8988T (cell line): Measurements from ENCODE around the gene LINC01488.

Experiments used
- DNase-seq: peaks from one replicate; pipeline ENCODE4 v3.0.0; 2011

LINC01488 gene

DNA sequence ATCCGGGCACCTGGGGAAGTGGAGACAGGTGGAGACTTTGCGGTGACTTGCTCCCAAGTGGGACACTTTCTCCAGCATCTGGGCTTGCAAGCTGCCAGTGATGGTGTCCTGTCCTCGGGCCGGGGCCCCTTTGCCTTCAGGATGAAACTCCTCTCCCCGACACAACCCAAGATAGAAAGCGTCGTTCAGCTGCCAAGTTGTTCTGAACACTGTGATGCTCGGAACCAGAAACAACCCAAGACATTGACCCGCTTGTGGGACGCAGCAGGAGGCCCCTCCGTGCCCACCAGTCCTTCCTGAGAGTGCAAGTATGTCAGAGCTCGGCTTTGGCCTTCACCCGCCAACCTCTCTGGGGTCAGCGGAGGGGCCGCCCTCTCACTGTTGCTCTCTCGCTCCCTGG, 31.3 kb downstream of the LINC01488 start:
- no peak for DNase-seq

DNA sequence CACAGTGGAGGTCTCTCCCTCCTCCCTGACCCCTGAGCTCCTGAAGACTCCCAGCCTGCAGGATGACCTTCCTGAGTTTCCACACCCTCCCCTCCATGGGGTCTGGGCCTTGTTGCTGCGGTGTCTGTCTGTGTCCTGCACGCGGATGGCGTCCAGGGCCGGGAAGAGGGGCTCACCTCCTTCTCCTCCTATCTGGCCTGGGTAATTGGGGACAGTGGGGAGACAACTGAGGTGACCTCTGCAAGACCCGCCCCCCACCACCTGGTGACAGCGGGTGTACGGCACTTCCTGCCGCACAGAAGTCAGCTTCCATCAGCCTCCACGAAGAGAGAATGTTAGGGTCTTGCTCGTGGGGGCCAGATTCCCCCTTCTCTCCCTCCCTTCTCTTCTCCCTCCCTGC, 31.7 kb downstream of the LINC01488 start:
- no peak for DNase-seq

DNA sequence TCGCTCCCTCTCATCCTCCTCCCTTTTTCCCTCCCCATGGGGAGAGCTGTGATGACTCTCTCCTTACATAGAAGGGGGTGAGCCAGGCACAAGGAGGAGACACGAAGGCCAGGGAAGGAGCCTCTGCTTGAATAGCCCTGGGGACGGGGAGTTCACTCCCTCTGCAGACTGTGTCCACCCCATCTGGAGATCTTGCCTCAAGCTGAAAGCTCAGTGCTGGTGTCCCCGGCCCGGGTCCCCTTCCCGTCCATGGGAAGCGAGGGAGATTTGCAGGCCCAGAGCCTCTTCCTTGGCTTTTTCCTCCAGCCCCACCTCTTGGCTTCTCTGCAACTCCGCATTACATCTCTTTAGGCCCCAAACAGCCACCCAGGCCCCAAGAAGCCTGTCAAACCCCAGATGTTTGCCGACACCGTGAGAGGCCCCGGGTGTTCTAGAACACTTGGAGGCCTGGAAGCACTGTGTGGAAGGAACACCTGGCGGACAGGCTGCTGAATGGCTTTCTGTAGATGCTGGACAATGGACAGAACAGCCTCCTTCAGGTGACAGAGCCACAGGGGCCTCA, 32.3 kb downstream of the LINC01488 start:
- DNase-seq = no peak

DNA sequence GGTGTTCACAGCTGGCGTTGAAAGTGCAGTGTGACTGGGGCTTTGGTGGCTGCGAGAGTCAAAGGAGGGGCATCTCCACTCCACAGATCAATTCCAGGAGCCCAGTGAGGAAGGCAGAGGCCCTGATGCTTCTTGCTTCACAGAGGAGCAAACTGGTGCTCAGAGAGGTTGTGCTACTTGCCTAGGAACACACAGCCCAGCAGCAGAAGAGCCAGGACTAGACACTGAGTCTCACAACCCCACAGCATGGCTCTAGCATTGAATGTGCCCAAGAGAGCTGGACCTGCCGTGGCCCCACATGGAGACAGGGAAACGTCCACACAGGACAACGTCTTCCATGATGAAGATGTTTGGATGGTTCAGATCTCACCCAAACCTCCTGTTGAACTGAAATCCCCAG, 33.3 kb downstream of the LINC01488 start:
- DNase-seq = no peak

DNA sequence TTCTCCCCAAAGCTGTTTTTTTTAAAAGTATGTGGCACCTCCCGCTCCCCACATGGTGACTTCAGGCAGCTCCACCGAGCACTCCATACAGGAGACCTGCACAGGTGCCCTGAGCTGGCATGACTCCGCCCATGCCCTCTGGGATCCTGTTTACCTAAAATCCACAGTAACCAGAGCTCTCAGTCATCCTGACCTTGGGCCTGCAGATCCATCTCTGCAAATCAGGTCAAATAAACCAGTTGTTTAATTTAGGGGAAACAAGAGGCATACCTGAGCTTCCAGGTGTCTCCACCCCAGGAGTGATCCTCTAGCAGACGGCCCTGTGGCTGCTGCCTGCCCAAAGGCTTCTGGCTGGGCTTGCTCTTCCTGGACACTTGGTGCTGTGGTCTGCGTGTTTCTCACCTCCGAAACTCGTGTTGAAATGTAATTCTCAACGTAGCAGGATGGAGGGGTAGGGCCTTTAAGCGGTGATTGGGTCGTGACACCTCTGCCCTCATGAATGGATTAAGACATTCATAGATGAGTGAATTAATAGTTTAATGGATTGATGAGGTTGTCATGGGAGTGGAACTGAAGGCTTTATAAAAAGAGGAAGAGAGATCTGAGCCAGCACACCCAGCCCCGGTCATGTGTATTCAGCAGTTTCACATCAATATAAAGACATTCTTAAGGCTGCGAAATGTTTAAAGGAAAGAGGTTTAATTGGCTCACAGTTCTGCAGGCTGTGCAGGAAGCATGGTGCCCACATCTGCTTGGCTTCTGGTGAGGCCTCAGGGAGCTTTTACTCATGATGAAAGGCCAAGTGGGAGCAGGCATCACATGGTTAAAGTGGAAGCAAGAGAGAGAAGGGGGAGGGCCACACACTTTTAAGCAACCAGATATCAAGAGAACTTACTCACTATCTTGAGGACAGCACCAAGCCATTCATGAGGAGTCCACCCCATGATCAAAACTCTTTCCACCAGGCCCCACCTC, 34.1 kb downstream of the LINC01488 start:
- no peak for DNase-seq

DNA sequence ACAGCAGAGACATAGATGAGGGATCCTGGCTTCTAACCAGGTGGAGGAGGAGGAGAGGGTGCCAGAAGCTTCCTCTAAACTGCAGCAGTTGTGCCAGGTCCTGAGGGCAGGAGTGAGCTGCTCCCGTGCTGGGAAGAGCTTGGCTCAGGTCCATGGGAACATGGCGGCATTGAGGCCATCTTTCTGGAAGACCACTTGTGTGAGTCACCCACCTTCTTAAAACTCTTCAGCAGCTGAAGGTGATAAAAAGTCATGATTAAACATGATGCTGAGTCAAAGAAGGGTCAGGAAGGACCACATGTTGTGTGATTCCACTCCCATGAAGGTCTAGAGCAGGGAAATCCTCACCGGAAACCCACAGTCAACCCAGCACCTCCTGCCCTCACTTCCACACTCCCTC, 35.1 kb downstream of the LINC01488 start:
- DNase-seq = no peak

DNA sequence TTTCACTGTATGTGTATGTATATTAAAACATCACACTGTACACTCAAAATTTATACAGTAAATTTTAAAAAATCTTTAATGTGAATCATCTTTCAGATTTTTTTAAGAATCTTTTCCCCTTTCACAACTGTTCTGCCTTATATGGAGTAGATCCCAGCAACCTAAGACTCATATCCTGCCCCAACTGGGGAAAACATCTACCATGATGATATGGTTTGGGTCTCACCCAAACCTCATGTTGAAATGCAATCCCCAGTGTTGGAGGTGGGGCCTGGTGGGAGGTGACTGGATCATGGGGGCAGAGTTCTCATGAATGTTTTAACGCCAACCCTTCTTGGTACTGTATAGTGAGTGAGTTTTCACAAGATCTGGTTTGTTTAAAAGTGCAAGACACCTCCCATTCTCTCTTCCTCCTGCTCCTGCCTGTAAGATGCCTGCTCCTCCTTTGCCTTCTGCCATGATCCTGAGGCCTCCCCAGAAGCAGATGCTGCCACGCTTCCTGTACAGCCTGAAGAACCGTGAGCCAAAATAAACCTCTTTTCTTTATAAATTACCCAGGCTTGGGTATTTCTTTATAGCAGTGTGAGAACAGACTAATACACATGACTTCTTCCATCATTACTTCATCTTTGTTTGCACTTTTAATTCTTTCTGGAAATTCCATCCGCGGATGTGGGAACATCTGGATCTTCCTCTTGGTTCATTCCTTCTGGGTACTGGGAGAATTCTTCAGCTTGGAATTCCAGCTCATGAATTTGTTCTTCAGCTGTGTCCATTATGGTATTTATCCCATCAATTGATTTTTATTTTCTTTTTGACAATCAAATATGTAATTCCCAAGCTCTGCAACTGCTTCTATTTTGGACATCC, 36.9 kb downstream of the LINC01488 start:
- DNase-seq = no peak

DNA sequence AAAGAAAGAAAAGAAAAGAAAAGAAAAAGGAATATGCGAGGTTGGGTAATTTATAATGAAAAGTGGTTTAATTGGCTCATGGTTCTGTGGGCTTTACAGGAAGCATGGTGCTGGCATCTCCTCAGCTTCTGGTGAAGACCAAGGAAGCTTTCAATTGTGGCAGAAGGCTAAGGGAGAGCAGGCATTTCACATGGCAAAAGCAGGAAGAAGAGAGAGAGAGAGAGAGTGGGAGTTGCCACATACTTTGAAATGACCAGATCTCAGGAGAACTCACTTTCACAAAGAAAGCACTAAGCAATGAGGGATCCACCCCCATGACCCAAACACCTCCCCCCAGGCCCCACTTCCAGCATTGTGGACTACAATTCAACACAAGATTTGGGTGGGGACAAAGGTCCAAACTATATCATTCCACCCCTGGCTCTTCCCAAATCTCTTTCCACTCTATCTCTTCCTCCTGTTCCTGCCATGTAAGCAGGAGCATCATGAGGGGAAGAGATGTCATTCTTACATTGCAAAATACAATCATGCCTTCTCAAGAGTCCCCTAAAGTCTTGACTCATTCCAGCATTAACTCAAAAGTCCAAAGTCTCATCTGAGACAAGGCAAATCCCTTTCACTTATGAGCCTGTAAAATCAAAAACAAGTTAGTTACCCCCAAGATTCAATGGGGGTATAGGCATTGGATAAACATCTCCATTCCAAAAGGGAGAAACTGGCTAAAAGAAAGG, 38.9 kb downstream of the LINC01488 start:
- no peak for DNase-seq

DNA sequence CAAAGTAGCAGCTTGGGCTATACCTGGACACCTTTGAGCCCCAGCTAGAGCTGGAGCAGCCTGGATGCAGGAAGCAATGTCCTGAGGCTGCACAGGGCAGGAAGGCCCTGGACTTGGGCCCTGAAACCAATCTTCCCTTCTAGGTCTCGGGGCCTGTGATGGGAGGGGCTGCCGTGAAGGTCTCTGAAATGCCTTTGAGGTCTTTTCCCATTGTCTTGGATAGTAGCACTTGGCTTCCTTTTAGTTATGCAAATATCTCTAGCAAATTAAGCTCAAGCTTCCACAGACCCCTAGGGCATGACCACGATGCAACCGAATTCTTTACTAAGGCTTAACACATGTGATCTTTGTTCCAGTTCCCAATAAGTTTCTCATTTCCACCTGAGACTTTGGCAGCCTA, 40.0 kb downstream of the LINC01488 start:
- DNase-seq = no peak

DNA sequence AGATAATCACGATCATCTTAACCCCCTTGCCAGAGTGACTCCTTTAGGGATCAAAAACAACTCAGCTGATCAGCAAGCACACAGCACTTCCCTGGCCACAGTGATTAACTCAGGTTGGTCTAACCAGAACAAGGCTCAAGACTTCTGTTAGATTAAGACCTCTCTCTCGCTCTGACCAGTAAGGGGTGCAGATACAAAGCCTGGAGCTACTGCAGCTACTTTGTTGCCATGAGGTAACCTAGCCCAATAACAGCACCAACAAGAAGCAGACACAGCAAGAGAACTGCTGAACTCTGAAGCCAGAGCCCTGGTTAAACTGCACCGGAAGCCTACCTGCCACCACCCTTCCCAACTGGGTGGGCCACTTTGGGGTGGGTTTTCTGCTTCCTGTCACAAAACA, 42.0 kb downstream of the LINC01488 start:
- no peak for DNase-seq

DNA sequence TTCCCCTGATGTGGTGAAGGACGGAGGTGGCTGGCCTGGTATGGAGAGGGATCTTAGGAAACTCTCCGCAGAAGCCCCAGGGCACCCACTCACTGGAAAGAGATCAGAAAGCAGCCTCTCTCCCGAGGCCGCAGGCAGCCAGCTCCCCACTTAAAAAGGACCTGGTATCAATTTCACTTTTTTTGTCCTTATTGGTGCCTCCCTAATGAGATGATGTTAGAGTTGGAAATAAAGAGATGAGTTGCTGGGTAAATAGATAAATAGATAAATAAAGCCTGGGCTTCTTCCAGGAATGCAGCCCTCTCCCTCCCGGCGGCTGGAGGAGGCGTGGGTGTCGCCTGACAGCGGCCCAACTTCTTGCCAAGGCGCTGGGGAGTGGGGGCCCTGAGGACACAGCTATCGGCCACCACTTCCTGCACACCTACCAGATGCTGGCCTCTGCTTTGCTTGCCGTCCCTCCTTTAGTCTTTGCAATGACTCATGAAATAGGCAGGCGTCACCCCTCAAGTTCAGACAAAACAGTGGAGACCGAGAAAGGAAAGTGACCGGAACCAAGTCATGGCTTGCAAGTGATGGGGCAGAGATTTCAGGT, 42.9 kb downstream of the LINC01488 start:
- DNase-seq = no peak

DNA sequence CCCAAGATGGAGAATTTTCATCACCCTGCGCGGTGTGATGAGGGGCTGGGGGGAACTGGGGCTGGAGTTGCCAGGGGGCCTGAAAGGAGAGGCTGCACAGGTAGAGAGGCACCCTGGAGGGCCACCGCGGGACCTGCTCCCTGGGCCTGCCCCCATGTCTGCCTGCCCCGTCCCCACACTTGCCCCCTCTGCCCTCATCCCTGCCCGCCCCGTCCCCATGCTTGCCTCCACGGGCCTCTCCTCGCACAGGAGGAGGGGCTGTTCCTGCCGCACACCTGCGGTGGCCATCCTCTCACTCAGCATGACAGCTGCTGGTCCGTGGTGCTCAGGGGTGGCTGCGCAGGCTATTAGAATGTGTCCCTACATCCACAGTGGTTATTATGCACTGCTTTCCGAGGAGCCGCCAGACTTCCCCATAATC, 43.5 kb downstream of the LINC01488 start:
- DNase-seq = no peak

DNA sequence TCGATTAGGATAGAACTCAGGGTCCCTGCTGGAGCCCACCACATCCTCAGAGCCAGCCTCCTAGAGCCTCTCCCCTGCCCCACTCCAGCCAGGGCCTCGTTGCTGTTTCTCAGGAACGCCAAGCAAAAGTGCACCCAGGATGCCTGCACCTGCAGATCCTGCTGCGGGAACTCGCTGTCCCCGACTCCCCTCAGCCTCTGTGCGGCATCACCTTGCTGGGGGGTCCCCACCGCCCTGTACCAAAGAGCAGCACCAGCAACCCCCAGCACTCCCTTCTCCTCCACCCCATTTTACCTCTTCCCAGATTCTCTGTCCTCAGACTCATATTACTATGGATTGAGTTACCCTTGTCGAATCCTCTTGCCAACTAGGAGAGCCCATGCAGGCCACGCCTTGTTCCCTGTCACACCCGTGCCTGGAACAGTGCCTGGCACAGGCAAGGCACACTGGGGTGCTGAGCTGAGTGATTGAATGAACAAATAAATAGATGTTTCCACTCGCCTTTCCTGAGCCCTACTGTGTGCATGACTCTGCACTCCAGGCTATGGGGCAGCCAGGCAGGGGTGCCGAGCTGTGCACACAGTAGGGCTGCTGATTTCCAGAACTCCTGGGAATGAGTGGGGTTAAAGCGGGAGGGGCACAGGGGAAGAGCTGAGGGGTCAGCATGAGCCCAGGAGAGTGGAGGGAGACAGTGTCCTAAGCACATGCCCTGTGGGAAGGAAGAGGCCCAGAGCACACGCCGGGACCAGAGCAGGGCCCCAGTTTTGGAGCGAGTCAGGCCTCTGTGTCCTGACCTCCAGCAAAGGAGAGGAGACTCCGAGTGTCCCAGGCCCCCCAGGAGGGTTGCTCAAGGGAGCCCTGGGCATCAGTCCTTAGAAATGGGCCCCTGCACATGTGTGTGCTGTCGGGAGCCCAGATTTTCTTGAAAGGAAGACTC, 44.3 kb downstream of the LINC01488 start:
- DNase-seq = no peak

DNA sequence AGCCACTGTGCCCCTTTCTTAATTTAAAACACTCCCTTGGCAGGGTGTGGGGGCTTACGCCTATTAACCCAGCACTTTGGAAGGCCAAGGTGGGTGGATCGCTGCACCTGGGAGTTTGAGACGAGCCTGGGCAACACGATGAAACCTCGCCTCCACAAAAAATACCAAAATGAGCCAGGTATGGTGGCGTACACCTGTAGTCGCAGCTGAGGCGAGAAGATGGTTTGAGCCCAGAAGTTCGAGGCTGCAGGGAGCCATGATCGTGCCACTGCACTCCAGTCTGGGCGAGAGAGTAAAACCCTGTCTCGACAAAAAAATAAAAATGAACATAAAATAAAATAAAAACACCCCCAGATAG, 45.0 kb downstream of the LINC01488 start:
- DNase-seq = no peak

DNA sequence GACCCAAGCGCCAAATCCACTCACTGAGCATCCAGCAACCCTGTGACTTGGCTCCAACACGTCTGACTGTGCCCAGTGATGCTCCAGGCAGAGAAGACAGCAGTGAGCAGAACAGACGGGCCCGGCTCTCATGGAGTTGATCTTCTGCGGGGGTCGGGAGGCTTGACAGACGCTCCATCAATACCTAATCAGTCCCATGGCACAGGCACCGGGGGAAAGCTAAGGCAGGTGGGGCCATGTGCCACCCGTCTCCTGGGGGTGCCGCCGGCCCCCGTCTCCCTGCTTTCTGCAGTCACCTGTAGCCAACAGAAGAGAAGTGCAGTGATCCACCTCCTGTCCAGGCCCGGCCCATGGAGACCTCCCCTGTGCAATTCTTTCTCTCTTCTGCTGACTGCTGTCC, 47.5 kb downstream of the LINC01488 start:
- DNase-seq = no peak

DNA sequence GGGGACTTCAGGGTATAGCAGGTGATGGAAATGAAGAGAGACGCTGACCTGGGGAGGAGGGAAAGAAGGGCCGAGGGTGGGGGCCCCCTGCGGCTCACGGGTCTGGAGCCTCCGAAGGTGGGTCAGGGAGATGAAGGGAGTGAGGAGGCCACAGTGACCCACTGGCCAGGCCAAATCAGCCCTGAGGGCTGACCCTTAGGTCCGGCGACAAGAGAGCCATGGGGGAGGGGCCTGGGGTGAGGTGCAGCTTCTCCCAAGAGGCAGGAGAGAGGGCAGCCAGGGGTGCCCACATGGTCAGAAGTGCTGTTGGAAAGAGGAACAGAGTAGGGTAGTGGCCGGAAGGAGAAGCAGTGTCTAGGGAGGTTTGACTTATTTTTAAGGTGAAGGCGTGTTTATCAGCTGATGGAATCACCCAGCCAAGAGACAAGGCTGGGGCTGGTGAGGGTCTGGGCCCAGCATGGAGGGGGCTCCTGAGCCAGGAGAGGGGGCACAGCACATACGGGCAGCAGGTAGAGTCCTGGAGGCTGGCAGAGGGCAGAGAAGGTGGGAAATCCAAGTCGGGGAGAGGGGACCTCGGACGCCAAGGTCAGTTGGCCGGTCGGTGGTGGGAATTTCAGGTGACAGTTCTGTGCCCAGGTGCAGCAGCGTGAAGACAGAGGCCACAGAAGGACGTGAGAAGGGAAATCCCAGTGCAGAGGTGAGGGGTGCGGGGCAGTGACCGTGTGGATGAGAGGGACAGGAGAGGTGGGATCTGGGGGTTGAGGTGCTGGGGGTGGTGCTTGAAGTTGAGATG, 49.0 kb downstream of the LINC01488 start:
- no peak for DNase-seq

DNA sequence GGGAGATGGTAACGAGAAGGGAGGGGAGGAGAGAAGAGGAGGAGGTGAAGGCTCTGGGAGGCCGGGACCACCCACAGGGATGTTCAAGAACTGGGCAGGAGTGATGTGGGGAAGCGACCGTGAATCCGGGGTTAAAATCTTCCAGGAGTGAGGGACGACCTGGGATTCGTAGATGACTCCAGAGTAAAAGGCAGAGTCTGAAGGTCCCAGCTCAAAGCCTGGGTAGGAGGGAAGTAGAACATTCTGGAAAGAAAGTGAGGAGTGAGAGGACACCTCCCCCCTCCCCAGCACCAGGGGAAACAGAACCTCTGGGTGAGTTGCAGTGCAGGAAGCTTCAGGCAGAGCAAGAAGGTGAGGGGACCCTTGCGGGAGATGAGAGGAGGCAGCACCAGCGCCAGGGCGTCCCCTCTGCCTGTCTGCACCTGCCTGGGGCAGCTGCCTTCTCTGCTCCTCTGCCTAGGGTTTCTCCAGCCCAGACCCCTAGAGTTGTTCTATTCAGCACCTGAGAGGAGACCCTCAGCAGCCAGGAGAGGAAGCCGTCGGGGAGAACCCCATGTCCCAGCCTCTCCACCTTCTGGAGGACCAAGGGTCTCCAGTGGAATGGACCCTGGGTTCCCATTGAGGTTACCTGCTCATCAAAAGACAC, 49.7 kb downstream of the LINC01488 start:
- DNase-seq = no peak

DNA sequence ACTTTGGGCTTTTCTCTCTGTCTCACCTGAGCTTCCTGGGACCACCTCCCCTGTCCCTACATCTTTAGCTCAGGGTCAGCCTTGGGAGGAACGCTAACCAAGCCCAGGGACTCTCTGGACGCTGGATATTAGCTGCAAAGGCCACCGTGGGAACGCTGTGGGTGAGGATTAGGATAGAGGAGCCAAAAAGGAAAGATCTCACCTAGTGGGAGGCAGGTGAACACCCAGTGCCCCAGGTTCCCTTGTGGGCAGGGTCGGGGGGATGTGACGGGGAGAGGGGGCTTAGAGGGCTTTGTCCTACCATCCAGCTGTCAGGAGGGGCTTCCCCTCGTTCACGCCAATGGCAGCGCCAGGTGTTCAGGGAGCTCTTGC, 50.2 kb downstream of the LINC01488 start:
- DNase-seq = no peak

DNA sequence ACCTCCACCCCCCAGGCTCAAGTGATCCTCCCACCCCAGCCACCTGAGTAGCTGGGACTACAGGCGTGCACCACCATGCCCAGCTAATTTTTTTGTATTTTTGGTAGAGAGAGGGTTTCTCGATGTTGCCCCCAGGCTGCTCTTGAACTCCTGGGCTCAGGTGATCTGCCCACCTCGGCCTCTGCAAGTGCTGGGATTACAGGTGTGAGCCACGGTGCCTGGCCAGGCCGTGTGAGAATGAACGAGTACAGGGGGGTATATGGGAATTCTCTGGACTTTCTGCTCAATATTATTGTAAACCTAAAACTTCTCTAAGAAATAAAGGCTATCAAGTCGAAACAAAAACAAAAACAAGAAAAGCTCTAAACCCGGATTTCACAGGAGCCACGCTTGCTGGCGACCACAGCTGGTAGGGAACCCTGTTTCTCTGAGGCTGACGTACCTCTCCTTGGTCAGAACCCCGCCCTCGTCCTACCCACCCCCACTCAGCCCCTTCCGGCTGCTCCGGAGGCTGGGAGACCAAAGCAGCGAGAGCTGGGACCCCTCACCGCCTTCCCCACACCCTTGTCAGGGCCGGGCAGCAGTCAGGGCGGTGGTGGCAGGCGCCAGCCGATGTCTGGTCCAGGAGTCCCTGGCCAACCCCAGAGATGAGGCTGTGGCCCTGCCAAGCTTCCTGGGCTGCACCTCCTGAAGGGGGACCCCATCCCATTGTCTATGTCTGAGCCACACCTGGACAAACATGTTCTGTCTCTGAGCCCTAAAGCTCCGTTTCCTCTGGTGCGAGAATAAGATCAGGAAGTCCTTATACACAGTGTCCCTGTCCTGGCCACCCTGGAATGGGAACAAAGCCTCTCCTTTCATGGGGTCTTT, 52.1 kb downstream of the LINC01488 start:
- DNase-seq = no peak
